CD4-positive, alpha-beta T cell treated with Interferon gamma for 1 hour (primary cell): Measurements from ENCODE around the gene FERMT3.
"Not testable (repeated sequence)": the region's sequence is repeated elsewhere in the genome, so short reads cannot be mapped to it uniquely, and the experiment has no call there.

ENCODE experiments used
- DNase-seq: peaks from one replicate; pipeline ENCODE4 v3.0.0-alpha.2; 2020

Gene FERMT3

GRCh38 chr11:64206457-64207255 lies at the start of gene FERMT3:
TSS of gene FERMT3 (plus strand) at chr11:64206721. CDS start at chr11:64207365, 644 bp downstream.
- DNase-seq, result peak; percentile 72

- DNase-seq, result no peak
Measured at GRCh38 chr11:64157631-64158394, 48.7 kb upstream of the FERMT3 start.

DNA sequence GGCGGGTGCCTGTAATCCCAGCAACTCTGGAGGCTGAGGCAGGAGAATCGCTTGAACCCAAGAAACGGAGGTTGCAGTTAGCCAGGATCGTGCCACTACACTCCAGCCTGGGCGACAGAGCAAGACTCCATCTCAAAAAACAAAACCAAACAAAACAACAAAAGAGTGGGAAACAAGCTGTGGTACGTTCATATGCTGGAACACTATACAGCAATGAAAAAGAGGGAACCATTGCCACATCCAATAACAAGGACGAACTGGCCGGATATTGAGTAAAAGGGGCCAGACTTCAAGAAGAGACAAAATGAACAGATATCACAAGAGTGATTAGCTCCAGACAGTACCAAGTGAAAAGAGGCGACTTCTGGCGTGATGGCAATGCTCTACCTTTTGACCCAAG lies 45.5 kb upstream of the FERMT3 start:
- no peak for DNase-seq

GRCh38 chr11:64162769-64163168 lies 43.8 kb upstream of the FERMT3 start:
- DNase-seq, result not testable (repeated sequence)

DNA sequence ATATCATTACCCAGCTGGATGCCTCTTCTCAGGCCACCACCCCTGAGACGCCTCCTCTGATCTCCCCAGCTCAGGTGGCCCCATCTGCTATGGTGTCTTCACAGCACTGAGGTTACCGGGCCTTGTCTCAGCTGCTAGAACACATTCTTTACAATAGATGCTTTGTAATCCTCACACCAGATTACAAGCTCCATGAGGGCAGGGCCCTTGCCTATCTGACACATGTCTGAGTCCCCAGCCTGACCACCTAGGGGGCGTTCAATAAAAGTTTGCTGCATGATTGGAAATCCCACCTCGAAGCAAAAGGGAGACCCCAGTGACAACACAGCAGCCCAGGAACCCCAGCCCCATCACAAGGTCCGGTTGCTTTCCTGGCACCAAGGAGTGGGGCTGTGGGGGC lies 42.6 kb upstream of the FERMT3 start:
- DNase-seq, result no peak

DNA sequence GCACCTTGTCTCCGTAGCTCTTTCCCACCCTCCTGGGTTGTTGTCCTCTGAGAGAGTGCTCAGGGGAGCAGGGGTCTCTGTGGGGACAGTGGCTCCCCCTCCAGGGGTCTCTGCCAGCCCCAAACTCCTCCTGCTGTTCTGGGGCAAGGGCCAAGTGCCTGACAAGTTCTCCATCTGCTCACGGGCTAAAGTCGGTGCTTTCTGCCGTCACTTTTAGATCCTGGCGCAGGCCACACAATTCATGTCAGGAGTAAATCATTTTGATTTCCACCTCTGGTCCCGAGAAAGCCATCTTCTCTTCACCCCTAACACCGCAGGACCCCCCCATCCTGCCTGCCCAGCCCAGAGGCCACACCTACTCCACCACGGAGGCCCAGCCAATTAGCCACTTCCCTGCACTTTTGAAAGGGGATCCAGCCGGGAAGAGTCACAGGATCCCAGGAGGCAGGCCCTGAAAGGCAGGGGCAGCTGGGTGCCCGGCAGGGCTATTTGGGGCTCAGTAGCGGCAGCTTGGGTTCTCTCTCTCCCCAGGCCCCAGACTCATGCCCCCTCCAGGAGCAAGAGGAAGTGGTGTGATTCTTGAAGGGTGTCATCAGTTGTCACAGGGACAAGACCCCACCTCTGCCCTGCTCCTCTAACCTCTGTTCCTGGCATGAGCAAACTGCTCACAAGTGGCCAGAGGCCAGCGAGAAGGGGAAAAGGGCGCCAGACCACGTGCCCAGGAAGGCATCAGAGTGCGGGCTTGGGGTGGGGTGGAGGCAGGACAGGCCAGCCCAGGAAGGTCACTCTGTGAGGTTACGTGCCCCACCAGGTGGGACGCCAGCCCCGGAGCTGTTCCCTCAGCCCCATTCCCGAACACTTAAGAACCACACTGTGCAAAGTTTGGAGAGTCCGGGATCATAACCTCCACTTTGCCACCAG lies 41.9 kb upstream of the FERMT3 start:
- DNase-seq, result no peak

DNA sequence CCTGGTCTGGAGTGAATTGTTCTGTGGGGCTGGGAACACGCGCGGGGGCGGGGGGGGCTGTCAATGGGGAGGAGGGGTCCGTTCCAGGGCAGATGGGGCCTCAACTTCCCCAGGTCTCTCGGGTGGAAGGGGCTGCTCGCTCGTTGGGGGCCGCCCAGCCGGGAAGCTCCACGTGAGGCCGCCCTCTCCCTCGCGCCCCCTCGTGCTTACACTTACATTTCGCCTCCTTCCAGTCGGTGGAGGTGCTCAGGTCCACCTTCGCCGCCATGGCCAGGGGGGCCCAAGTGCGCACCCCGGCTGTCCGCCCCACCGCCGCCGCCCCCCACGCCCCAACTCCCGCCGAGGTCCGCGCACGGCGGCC lies 41.1 kb upstream of the FERMT3 start:
- no peak for DNase-seq

DNA sequence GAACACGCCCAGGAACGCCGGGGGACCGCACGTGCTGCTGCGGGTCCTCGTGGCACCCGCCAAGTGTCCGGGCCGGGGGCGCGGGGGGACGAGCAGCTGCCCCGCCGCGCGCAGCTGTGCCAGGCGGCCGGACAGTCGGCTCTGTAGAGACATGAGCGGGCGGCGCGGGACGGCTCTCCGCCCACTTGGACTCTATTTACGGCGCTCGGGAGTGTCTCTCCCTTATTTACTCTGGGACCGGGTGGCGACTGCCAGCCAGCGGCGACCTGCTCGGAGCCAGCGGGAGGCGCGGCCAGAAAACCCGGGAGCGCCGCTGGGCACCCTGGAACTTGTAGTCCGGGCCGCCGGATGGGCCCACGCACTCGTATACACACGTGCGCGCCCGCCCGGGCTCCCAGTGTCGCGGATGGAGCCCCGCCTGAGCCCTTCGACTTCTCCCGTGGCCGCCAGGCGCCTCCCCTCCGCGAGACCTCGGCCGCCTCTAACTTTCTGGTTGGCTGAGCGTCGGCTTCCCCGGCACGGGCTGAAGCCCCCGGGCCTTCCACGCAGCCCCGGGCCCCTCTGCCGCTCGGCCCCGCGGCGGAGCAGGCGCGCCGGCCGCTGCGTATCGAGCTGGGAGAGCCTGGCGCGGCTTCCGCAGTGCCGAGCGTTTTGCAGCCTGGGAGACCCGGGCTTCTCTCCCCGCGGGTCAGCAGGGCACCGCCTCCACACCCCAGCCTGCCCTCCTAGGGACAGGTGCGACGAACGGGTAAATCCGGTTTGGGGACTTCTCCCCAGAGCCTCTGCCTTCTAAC lies 40.5 kb upstream of the FERMT3 start, which contains the start of gene MACROD1:
MACROD1 (minus strand) TSS at position 272 of the 794 bp plus-strand sequence; CDS start at position 153, 119 bp downstream.
- DNase-seq, result peak; percentile 70

GRCh38 chr11:64170419-64170818 lies 36.1 kb upstream of the FERMT3 start:
- DNase-seq, result no peak

DNA sequence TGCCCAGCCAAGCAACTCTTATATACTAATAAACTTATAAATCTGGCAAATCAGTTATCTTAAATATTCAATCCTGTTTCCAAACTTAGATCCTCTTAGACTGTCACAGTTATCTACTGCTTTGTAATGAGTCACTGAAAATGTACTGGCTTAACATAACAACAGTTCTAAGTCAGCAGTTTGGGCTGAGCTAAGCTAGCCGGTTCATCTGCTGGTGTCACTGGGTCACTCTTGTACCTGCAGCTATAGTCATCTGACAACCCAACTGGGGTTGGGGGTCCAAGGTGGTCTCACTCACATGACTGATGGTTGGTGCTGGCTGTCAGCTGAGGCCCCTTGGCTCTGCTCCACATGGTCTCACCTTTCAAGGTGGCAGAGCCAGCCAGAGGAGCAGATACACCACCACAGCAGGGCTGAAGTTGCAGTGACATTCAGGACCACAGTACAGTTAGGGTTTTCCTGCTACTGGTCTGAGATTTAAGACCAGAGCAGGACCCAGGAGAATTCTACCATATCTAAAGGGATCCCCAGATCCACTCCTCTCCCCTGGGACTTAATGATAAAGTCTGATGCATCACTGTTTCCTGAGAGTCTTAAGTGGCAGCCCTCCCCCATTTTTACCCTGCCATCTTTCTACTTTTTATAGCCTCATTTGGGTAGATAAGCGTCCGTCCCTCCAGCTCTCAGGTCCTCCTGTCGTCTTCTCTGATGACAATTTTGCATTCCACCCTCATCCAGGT lies 32.7 kb upstream of the FERMT3 start:
- no peak for DNase-seq

GRCh38 chr11:64176751-64177150 lies 29.8 kb upstream of the FERMT3 start:
- DNase-seq, result no peak

GRCh38 chr11:64178203-64178602 lies 28.3 kb upstream of the FERMT3 start:
- DNase-seq, result no peak

DNA sequence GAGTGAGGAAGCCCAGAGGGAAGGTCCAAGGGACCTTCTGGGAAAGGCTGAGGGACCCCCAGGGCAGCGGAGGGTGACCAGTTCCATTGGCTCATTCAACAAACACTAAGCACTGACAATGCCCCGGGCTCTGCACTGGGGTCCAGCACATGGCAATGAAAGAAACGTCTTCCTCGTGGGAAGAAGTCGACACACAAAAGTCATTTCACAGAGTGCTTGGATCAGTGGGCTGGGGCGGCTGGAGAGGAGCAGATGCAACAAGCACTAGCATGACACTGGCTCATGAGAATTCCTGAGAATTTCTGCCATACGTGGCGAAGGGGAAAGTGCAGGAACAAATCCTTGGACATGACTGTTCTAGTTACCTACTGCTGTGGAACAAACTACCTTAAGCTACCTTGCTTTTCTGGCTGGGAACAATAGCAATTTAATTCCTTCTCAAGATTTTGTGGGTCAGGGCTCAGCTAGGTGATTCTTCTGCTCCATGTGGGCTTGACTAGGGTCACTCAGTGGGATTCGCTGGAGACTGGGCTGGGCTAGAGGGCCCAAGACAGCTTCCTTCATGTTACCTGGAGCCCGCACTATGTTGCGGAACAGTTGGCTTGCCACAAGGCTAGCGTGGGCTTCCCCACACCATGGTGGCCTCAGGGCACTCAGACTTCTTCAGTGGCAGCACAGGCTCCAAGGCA lies 27.4 kb upstream of the FERMT3 start:
- DNase-seq, result no peak

DNA sequence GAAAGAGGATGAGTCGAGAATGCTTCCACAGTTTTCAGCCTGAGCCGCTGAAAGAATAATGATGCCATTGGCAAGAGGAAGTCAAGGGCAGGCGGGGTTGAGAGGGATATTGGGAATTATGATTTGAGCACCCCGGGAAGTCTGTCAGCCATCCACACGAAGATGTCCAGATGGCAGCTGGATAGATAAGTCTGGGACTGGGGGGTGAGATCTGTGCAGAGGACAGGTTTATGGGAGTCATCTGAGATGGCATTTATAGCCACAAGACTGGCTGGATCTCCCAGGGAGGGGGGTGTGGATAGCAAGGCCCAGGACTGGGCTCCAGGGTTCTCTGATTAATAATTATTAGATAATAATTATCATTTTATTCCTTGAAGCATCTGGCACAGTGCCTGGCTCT lies 25.6 kb upstream of the FERMT3 start:
- no peak for DNase-seq

DNA sequence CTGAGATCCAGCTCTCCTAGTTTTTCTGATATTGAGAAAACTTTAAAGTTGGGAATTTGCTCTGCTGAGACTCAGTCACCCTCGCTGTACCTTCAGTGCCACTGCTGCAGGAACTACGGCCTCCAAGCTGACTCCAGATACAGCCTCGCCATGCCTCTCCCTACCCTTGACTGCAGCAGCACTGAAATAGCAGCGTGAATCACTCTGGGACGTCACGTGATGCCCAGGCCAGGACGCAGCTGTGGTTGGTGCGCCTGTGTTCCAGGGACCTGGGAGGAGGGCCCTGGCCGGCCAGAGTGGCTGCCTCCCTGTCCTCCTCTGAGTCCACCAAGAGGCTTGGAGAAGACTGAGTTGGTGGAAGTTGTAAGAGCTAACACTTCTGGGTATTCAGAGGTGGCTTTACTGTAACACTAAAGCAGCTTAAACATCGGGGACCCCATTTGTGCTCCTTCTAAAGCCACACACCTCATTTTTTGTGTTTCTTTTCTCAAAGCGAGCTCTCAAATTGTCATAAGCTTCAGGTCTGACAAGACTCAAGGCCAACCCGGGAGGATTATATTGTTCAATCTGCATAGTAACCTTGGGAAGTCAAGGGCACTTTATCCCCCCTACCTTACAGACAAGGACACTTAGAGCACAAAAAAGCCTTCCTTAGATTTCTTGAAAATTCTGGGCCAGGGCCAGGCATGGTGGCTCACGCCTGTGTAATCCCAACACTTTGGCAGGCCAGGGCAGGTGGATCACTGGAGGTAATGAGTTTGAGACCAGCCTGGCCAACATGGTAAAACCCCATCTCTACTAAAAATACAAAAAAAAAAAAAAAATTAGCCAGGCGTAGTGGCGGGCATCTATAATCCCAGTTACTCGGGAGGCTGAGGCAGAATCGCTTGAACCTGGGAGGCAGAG lies 24.8 kb upstream of the FERMT3 start:
- DNase-seq, result peak; percentile 61

DNA sequence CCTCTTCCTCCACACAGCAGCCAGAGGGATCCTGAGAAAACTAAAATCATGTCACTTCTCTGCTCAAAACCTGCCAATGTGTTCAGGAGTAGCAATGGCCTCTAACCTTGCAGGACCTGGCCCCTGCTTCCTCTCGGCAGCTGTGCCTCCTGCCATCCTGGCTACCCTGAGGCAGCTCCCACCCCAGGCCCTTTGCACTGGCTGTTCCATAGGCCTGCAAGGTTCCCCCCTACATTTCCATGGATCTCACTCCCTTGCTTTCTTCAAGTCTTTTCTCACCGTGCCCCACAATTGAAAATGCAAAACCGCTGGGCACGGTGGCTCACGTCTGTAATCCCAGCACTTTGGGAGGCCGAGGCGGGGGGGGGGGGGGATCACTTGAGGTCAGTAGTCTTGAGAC lies 22.6 kb upstream of the FERMT3 start:
- no peak for DNase-seq

DNA sequence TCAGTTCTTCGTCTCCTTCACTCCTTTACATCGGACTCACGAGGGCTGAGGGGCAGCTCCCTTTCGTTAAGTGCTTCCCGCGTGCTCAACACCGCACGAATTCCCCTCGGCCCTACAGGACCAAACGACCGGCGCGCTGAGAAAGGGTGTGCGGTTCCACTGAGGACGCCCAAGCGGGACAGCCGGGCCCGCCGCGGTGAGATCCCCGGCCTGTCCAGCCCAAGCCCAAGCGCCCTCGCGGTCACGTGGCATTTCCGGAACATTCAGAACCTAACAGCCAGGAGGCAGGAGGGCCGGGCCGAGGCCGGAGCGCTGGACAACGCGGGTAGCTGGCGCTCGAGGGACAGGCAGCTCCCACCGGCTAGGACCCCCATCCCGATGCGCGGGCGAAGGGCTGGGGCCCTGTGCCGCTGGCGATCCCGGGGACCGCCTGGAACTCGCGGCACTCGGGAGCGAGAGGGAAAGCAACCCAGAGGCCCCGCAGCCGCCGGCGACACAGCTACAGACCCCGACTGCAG lies 21.3 kb upstream of the FERMT3 start:
- no peak for DNase-seq

- DNase-seq, result peak; percentile 100
Measured at GRCh38 chr11:64185693-64186491, 20.6 kb upstream of the FERMT3 start, which contains the start of gene STIP1. TSS of gene STIP1 (plus strand) at chr11:64186171. CDS start at chr11:64186262, 91 bp downstream.
